GM12873 (cell line): ENCODE measurements around the gene CCDC27.

Experiments used
- TF ChIP-seq, protein P1 (sequence below): IDR thresholded peaks from 2 replicates; pipeline ENCODE4 v1.5.1; 2012; ENCODE audit warnings: low read depth, mild to moderate bottlenecking, moderate library complexity, low read length, control low read depth; ENCODE audit not compliant: insufficient read depth; ENCODE audit errors: missing control alignments

CCDC27 gene

DNA sequence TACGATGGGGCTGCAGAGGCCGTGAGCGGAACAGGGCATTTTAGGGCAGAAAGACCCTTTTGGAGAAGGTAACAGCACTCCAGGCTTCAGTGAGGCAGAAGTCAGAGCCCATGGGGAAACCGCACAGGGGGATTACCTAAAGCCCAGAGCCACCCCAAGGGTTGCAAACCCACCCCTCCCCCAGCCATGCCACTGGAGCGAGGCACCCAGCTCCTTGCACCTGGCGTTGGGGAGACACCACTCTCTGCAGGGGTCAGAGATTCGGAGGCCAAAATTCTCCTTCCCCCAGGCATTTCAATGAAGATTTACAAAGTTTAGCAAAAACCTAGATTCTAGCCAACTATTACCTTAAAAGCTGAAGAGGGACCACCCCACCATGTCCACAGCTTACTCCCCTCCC, 38.4 kb upstream of the CCDC27 start:
- TF ChIP-seq, protein P1, sequence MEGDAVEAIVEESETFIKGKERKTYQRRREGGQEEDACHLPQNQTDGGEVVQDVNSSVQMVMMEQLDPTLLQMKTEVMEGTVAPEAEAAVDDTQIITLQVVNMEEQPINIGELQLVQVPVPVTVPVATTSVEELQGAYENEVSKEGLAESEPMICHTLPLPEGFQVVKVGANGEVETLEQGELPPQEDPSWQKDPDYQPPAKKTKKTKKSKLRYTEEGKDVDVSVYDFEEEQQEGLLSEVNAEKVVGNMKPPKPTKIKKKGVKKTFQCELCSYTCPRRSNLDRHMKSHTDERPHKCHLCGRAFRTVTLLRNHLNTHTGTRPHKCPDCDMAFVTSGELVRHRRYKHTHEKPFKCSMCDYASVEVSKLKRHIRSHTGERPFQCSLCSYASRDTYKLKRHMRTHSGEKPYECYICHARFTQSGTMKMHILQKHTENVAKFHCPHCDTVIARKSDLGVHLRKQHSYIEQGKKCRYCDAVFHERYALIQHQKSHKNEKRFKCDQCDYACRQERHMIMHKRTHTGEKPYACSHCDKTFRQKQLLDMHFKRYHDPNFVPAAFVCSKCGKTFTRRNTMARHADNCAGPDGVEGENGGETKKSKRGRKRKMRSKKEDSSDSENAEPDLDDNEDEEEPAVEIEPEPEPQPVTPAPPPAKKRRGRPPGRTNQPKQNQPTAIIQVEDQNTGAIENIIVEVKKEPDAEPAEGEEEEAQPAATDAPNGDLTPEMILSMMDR, result no peak

- TF ChIP-seq, protein P1, result no peak
Measured at GRCh38 chr1:3714284-3714741, 37.9 kb upstream of the CCDC27 start.

GRCh38 chr1:3714814-3715213, 37.4 kb upstream of the CCDC27 start:
- TF ChIP-seq, protein P1, result no peak

GRCh38 chr1:3716351-3716750, 35.9 kb upstream of the CCDC27 start:
- TF ChIP-seq, protein P1, result no peak

- TF ChIP-seq, protein P1, result no peak
Measured at GRCh38 chr1:3717041-3717714, 35.1 kb upstream of the CCDC27 start.

GRCh38 chr1:3717715-3718601, 34.3 kb upstream of the CCDC27 start:
- TF ChIP-seq, protein P1, result no peak

- TF ChIP-seq, protein P1, result no peak
Measured at GRCh38 chr1:3718764-3719163, 33.5 kb upstream of the CCDC27 start.
